ENCODE results near the gene MRPL33. TPM values are rescaled to one million over a fixed set of nuclear protein-coding genes. Genes with fewer than 3 reads are reported as not detected.

The MRPL33 gene
- total RNA-seq, 1 experiment from 2014 or later, result 66.8 TPM

GRCh38 chr2:27723372-27724144, 48.0 kb upstream of the MRPL33 start:
- Histone ChIP-seq H4K8ac (replicated peaks; ENCODE audit: insufficient read length, low read depth, low read length) (no peak overlapping the region), H2BK120ac (ENCODE audit: low read depth, low read length, poor library complexity, severe bottlenecking) (no peak overlapping the region), H3K4ac (ENCODE audit: low read depth, low read length) (no peak overlapping the region), H3K4me1 (ENCODE audit: insufficient read depth, low read length) (peaks cover 8% of the 10 kb centered on the region), H2AFZ (ENCODE audit: low read length) (no peak overlapping the region), H4K5ac (ENCODE audit: insufficient read length, low read depth, low read length) (no peak overlapping the region), H3K23me2 (ENCODE audit: insufficient read length, low read depth, low read length, poor library complexity, severe bottlenecking) (no peaks in the 10 kb centered on the region), H3K4me2 (ENCODE audit: insufficient read depth, insufficient read length, low read length) (no peak overlapping the region), H2BK20ac (ENCODE audit: low read depth, low read length, poor library complexity, severe bottlenecking) (no peak overlapping the region), H3K9ac (ENCODE audit: extremely low read depth, insufficient read length, low read length) (no peak overlapping the region), H3K79me2 (ENCODE audit: insufficient read depth, low read length) (no peaks in the 10 kb centered on the region), H3K27me3 (ENCODE audit: insufficient read depth, low read length) (no peaks in the 10 kb centered on the region), H3K56ac (ENCODE audit: insufficient read length, low read depth, low read length) (no peak overlapping the region), H2BK15ac (ENCODE audit: low read depth, low read length) (no peak overlapping the region), H2BK5ac (ENCODE audit: insufficient read length, low read length) (no peak overlapping the region), H4K91ac (ENCODE audit: insufficient read length, low read depth, low read length) (no peak overlapping the region), H2BK12ac (ENCODE audit: insufficient read length, low read depth, low read length) (no peak overlapping the region), H3K27ac (ENCODE audit: insufficient read length, low read depth, low read length) (no peak overlapping the region), H3K14ac (ENCODE audit: insufficient read depth, low read length) (no peak overlapping the region), H3K23ac (ENCODE audit: insufficient read length, low read depth, low read length) (no peak overlapping the region), H2AK5ac (ENCODE audit: insufficient read length, low read length) (no peak overlapping the region), H3K9me3 (ENCODE audit: control insufficient read depth, low read depth, low read length) (no peaks in the 10 kb centered on the region), H3T11ph (ENCODE audit: low read length) (no peak overlapping the region), H3K79me1 (ENCODE audit: insufficient read depth, low read depth, low read length, poor library complexity, severe bottlenecking) (no peaks in the 10 kb centered on the region), H3K18ac (ENCODE audit: insufficient read length, low read depth, low read length) (no peak overlapping the region), H4K20me1 (ENCODE audit: control insufficient read depth, insufficient read depth, insufficient read length) (no peaks in the 10 kb centered on the region)
- Mint-ChIP-seq H3K4me1 (peaks cover 39 to 41% of the 10 kb centered on the region in 2 experiments), H3K27me3 (ENCODE audit: low read depth) (peaks cover 3% of the 10 kb centered on the region; the same call in 1 of the 2 replicates), H3K4me3 (no peak overlapping the region; a peak in 1 of 5 replicates), H3K36me3 (ENCODE audit: insufficient read depth in 1 of 3, low read depth in 3 of 3) (no peaks in the 10 kb centered on the region), H3K27ac (peak overlapping the region; percentile 45 to 77 (median 57); a peak in 3 of 7 replicates), H3K9me3 (no peaks in the 10 kb centered on the region)
- no CpG with 5 or more reads among the region's 11 CpGs for WGBS (ENCODE audit: extremely low coverage, insufficient read length, low lambda C conversion rate)
- TF ChIP-seq, protein P1, sequence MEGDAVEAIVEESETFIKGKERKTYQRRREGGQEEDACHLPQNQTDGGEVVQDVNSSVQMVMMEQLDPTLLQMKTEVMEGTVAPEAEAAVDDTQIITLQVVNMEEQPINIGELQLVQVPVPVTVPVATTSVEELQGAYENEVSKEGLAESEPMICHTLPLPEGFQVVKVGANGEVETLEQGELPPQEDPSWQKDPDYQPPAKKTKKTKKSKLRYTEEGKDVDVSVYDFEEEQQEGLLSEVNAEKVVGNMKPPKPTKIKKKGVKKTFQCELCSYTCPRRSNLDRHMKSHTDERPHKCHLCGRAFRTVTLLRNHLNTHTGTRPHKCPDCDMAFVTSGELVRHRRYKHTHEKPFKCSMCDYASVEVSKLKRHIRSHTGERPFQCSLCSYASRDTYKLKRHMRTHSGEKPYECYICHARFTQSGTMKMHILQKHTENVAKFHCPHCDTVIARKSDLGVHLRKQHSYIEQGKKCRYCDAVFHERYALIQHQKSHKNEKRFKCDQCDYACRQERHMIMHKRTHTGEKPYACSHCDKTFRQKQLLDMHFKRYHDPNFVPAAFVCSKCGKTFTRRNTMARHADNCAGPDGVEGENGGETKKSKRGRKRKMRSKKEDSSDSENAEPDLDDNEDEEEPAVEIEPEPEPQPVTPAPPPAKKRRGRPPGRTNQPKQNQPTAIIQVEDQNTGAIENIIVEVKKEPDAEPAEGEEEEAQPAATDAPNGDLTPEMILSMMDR (conservative IDR thresholded peaks at IDR 0.05), result peak; percentile 78
- peak; percentile 76 for DNase-seq

Measured in H9 (cell line).